D341Med (cell line): ENCODE measurements around the gene HBP1.
"Not testable (repeated sequence)": the region's sequence is repeated elsewhere in the genome, so short reads cannot be mapped to it uniquely, and the experiment has no call there.

Experiments
- DNase-seq: peaks from one replicate; pipeline ENCODE4 v3.0.0; 2012; ENCODE audit warnings: low spot score

The HBP1 gene

GRCh38 chr7:107168233-107169119, at the start of gene HBP1:
TSS of gene HBP1 (plus strand) at chr7:107169003. CDS start at chr7:107179894, 10,891 bp downstream.
- DNase-seq = peak; percentile 91

- no peak for DNase-seq
Observed at GRCh38 chr7:107119376-107120105, 49.3 kb upstream of the HBP1 start.

- DNase-seq = no peak
Observed at GRCh38 chr7:107122486-107122911, 46.3 kb upstream of the HBP1 start.

GRCh38 chr7:107123392-107123791, 45.4 kb upstream of the HBP1 start:
- DNase-seq = no peak

- no peak for DNase-seq
Observed at GRCh38 chr7:107125475-107125874, 43.3 kb upstream of the HBP1 start.

GRCh38 chr7:107128217-107128616, 40.6 kb upstream of the HBP1 start:
- DNase-seq = no peak

GRCh38 chr7:107128748-107129147, 40.1 kb upstream of the HBP1 start:
- DNase-seq = no peak

GRCh38 chr7:107130487-107131220, 38.1 kb upstream of the HBP1 start:
- DNase-seq = no peak

- DNase-seq = no peak
Observed at GRCh38 chr7:107133396-107133795, 35.4 kb upstream of the HBP1 start.

- no peak for DNase-seq
Observed at GRCh38 chr7:107138696-107139420, 29.9 kb upstream of the HBP1 start.

GRCh38 chr7:107143875-107144274, 24.9 kb upstream of the HBP1 start:
- DNase-seq = not testable (repeated sequence)

GRCh38 chr7:107145067-107145838, 23.6 kb upstream of the HBP1 start:
- DNase-seq = no peak

- peak; percentile 58 for DNase-seq
Observed at GRCh38 chr7:107147464-107148393, 21.1 kb upstream of the HBP1 start.

GRCh38 chr7:107148721-107149120, 20.1 kb upstream of the HBP1 start:
- no peak for DNase-seq

- DNase-seq = no peak
Observed at GRCh38 chr7:107149863-107150262, 18.9 kb upstream of the HBP1 start.

GRCh38 chr7:107150375-107151073, 18.3 kb upstream of the HBP1 start:
- DNase-seq = no peak

- no peak for DNase-seq
Observed at GRCh38 chr7:107151538-107151937, 17.3 kb upstream of the HBP1 start.

- no peak for DNase-seq
Observed at GRCh38 chr7:107152011-107152410, 16.8 kb upstream of the HBP1 start.

- DNase-seq = no peak
Observed at GRCh38 chr7:107154826-107155225, 14.0 kb upstream of the HBP1 start.
